Neuronal stem cell (in vitro differentiated cells): ENCODE data around the gene RAPGEF6.

Experiments
- DNase-seq: peaks from one replicate; pipeline ENCODE4 v3.0.0-alpha.2; 2013; ENCODE audit warnings: low spot score
- H2AFZ ChIP-seq: one replicate; pipeline ENCODE4 v1.6.1; 2013; ENCODE audit warnings: mild to moderate bottlenecking, low read length, inconsistent platforms
- H2AK5ac ChIP-seq: 2 replicates; pipeline ENCODE4 v1.6.1; 2013; ENCODE audit warnings: low read depth, mild to moderate bottlenecking, inconsistent platforms, low read length, moderate library complexity, mixed read lengths
- H2BK120ac ChIP-seq: 2 replicates; pipeline ENCODE4 v1.6.1; 2013; ENCODE audit warnings: low read depth, mild to moderate bottlenecking, inconsistent platforms, low read length, moderate library complexity, mixed read lengths
- H2BK12ac ChIP-seq: one replicate; pipeline ENCODE4 v1.6.1; 2013; ENCODE audit warnings: low read length, inconsistent platforms
- H2BK15ac ChIP-seq: 2 replicates; pipeline ENCODE4 v1.6.1; 2013; ENCODE audit warnings: mild to moderate bottlenecking, low read length, inconsistent platforms, mixed read lengths
- H2BK5ac ChIP-seq: one replicate; pipeline ENCODE4 v1.6.1; 2013; ENCODE audit warnings: inconsistent platforms, mild to moderate bottlenecking, low read length, moderate library complexity
- H3K14ac ChIP-seq: one replicate; pipeline ENCODE4 v1.6.1; 2013; ENCODE audit warnings: low read length, inconsistent platforms
- H3K18ac ChIP-seq: 2 replicates; pipeline ENCODE4 v1.6.1; 2013; ENCODE audit warnings: low read length, inconsistent platforms
- H3K23ac ChIP-seq: 2 replicates; pipeline ENCODE4 v1.6.1; 2013; ENCODE audit warnings: low read depth, mild to moderate bottlenecking, mixed read lengths, low read length, inconsistent platforms; ENCODE audit not compliant: poor library complexity
- H3K27ac ChIP-seq: replicated peaks from 3 replicates; pipeline ENCODE4 v1.5.1; 2013; ENCODE audit warnings: low read length, inconsistent platforms
- H3K27me3 ChIP-seq, 3 experiments: 2 replicates each; pipeline ENCODE4 v1.6.1; 2013; ENCODE audit warnings: low read length in 3 of 3, mild to moderate bottlenecking in 2 of 3, inconsistent platforms in 1 of 3, low read depth in 1 of 3, mixed read lengths in 1 of 3, moderate library complexity in 1 of 3; ENCODE audit not compliant: control insufficient read depth in 3 of 3, insufficient read depth in 3 of 3
- H3K36me3 ChIP-seq, 2 donors: replicated peaks in 1 of 2; 2 replicates each; pipeline ENCODE4 v1.6.1; 2013; ENCODE audit warnings: low read length in 2 of 2; ENCODE audit not compliant: control insufficient read depth in 2 of 2, insufficient read depth in 2 of 2
- H3K4ac ChIP-seq: 2 replicates; pipeline ENCODE4 v1.6.1; 2013; ENCODE audit warnings: inconsistent platforms, mild to moderate bottlenecking, low read length, moderate library complexity
- H3K4me1 ChIP-seq, 2 donors: 1 replicate in 1 of 2; 2 replicates in 1 of 2; pipeline ENCODE4 v1.6.1; 2013; ENCODE audit warnings: low read length in 2 of 2, low read depth in 1 of 2; ENCODE audit not compliant: control insufficient read depth in 2 of 2, insufficient read depth in 1 of 2
- H3K4me2 ChIP-seq: one replicate; pipeline ENCODE4 v1.6.1; 2013; ENCODE audit warnings: mild to moderate bottlenecking, low read length, inconsistent platforms; ENCODE audit not compliant: insufficient read depth, poor library complexity, severe bottlenecking
- H3K4me3 ChIP-seq, 2 donors: 2 replicates each; pipeline ENCODE4 v1.5.1; 2013; ENCODE audit warnings: low read length in 2 of 2, mild to moderate bottlenecking in 2 of 2, inconsistent platforms in 1 of 2, moderate library complexity in 1 of 2
- H3K79me1 ChIP-seq: one replicate; pipeline ENCODE4 v1.6.1; 2013; ENCODE audit warnings: low read depth, mild to moderate bottlenecking, inconsistent platforms, low read length, moderate library complexity
- H3K9ac ChIP-seq: one replicate; pipeline ENCODE4 v1.6.1; 2013; ENCODE audit warnings: mild to moderate bottlenecking, low read depth, low read length, inconsistent platforms; ENCODE audit not compliant: poor library complexity
- H3K9me3 ChIP-seq, 2 donors: replicated peaks in 1 of 2; 2 replicates each; pipeline versions ENCODE3 to v1.6.1; 2013; ENCODE audit warnings: low read length in 2 of 2, mild to moderate bottlenecking in 2 of 2, inconsistent platforms in 1 of 2, low read depth in 1 of 2, mixed read lengths in 1 of 2, moderate library complexity in 1 of 2; ENCODE audit not compliant: control insufficient read depth in 2 of 2, insufficient read depth in 1 of 2
- H4K8ac ChIP-seq: one replicate; pipeline ENCODE4 v1.6.1; 2013; ENCODE audit warnings: low read depth, mild to moderate bottlenecking, inconsistent platforms, low read length, moderate library complexity
- H4K91ac ChIP-seq: one replicate; pipeline ENCODE4 v1.6.1; 2013; ENCODE audit warnings: low read length, low read depth, mild to moderate bottlenecking, inconsistent platforms; ENCODE audit not compliant: poor library complexity
- WGBS, 2 donors: extraction: QIAGEN DNeasy Blood & Tissue Kit; methylation state at CpG; one replicate each; pipeline ENCODE4 v1.1.7; 2013; ENCODE audit warnings: missing lambda C conversion rate in 2 of 2, mixed read lengths in 1 of 2; ENCODE audit not compliant: insufficient read length in 2 of 2, insufficient replicate concordance in 1 of 2; ENCODE audit errors: extremely low coverage in 2 of 2; 5-methylcytosine and 5-hydroxymethylcytosine counted together

Gene RAPGEF6

DNA sequence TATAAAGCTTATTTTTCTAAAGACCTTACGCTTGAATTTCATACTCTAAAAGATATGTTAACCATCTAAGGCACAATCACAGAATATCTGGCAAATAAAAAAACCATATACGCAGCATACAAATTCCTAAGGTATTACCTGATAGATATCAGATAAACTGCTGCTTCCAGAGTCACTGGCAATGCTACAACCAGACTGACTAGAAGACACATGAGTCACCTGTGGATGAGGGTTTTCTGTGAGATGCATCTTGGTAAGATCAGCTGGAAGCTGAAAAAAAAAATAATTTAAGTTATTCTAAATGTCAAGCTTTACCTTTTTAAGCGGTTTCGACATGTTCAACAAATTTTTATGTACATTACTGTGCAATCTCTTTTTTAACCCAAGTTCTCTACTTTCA lies 113.8 kb downstream of the RAPGEF6 start:
- H3K27me3 ChIP-seq: no peaks in the 10 kb centered on the region
- no peak overlapping the region for H4K91ac ChIP-seq
- H2AFZ ChIP-seq: no peak overlapping the region
- no peak overlapping the region for H3K14ac ChIP-seq
- no peak overlapping the region for H2AK5ac ChIP-seq
- H3K9me3 ChIP-seq: no peaks in the 10 kb centered on the region
- peaks cover 0 to 19% of the 10 kb centered on the region in 2 donors for H3K36me3 ChIP-seq
- H2BK12ac ChIP-seq: no peak overlapping the region
- no peak overlapping the region for H3K18ac ChIP-seq
- no peak overlapping the region for H3K4ac ChIP-seq
- H2BK5ac ChIP-seq: no peak overlapping the region
- H2BK120ac ChIP-seq: no peak overlapping the region
- no peak overlapping the region for H3K27ac ChIP-seq
- H3K4me2 ChIP-seq: no peak overlapping the region
- no peak for DNase-seq
- H3K79me1 ChIP-seq: no peaks in the 10 kb centered on the region
- H3K23ac ChIP-seq: no peak overlapping the region
- no peak overlapping the region for H3K9ac ChIP-seq
- no peak overlapping the region for H2BK15ac ChIP-seq
- no peaks in the 10 kb centered on the region for H3K4me1 ChIP-seq
- WGBS, 2 donors: no CpG with 5 or more reads among the region's 4 CpGs
- no peak overlapping the region for H3K4me3 ChIP-seq
- no peak overlapping the region for H4K8ac ChIP-seq

DNA sequence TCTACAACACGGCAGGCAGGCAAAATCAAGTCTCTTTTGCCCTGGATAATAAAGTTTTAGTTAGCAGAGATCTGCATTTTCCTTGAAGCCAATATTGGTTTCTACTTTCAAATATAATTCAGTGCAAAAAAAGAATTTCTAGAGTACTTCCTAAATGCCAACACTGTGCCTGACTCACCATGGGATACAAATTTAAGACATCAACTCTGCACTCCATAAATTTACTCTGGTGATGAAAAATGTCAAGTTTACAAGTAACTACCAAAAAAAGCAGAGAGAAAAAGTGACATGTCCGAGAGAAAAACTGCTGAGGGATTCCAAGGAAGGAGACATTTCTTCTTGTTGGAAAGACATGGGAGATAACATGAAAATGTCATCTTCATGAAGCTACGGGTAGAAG lies 119.7 kb downstream of the RAPGEF6 start:
- no peaks in the 10 kb centered on the region for H3K79me1 ChIP-seq
- H2AFZ ChIP-seq: no peak overlapping the region
- peaks cover 0 to 30% of the 10 kb centered on the region in 2 donors for H3K36me3 ChIP-seq
- no peak overlapping the region for H3K4me3 ChIP-seq
- no peak overlapping the region for H3K4me2 ChIP-seq
- no peak overlapping the region for H3K9ac ChIP-seq
- no peak overlapping the region for H2BK15ac ChIP-seq
- H3K23ac ChIP-seq: no peak overlapping the region
- peaks cover 7 to 9% of the 10 kb centered on the region in 2 donors for H3K4me1 ChIP-seq
- H3K27ac ChIP-seq: no peak overlapping the region
- no peak overlapping the region for H4K8ac ChIP-seq
- no peaks in the 10 kb centered on the region for H3K27me3 ChIP-seq
- DNase-seq: no peak
- no peak overlapping the region for H3K4ac ChIP-seq
- no peak overlapping the region for H2AK5ac ChIP-seq
- no peak overlapping the region for H2BK12ac ChIP-seq
- no CpG with 5 or more reads among the region's 3 CpGs for WGBS, 2 donors
- H3K14ac ChIP-seq: no peak overlapping the region
- no peak overlapping the region for H2BK120ac ChIP-seq
- H3K18ac ChIP-seq: no peak overlapping the region
- no peak overlapping the region for H4K91ac ChIP-seq
- H3K9me3 ChIP-seq: no peaks in the 10 kb centered on the region
- no peak overlapping the region for H2BK5ac ChIP-seq

DNA sequence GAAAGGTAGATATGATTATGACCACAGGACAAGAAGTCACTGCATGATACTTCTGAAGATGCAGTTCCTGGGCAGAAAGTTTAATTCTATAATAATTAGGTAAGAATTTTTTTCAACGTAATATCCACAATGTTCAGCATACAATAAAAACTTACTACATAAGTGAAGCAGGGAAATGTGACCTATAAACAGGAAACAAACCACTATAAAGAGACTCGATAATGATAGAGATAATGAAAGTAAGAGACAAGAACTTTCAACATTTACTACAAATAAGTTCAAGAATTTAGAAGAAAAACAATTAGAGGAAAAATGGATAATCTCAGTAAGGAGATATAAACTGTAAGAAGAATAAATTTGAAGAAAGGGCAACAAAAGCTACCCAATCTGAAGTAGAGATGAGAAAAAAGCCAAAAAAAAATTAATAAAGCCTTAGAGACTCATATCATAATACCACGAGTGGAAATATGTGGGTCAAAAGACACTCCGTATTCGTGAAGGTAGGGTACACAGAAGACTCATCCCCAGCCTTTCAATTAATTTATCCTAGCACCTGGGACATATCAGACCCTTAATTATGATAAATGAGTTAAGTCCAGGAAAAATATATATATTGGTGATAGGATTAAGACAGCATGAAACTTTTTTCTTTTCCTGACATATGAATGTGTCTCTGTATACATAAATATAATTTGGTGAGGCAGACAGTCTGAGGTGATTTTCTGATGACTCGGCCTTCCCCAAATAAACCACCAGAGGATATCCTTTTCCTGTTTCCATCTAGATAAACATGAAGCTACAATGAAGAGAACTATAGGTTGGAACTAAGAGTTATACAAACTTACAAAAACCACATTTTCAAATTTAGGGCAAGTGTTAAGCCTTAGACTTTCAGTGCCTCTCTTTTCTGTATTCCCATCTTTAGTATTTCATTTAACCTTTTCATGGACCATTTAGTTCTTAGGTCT lies 120.4 kb downstream of the RAPGEF6 start:
- no peak overlapping the region for H3K4me3 ChIP-seq
- no peak overlapping the region for H2BK12ac ChIP-seq
- no peaks in the 10 kb centered on the region for H3K9me3 ChIP-seq
- no peak overlapping the region for H4K91ac ChIP-seq
- no peak overlapping the region for H2BK15ac ChIP-seq
- H3K27me3 ChIP-seq: no peaks in the 10 kb centered on the region
- no peak overlapping the region for H2AK5ac ChIP-seq
- no peak overlapping the region for H3K4me2 ChIP-seq
- H3K14ac ChIP-seq: no peak overlapping the region
- no peak overlapping the region for H2AFZ ChIP-seq
- no peaks in the 10 kb centered on the region for H3K79me1 ChIP-seq
- peaks cover 0 to 31% of the 10 kb centered on the region in 2 donors for H3K36me3 ChIP-seq
- H3K9ac ChIP-seq: no peak overlapping the region
- H3K23ac ChIP-seq: no peak overlapping the region
- no peak overlapping the region for H3K4ac ChIP-seq
- no peak overlapping the region for H3K18ac ChIP-seq
- no peak overlapping the region for H4K8ac ChIP-seq
- no peak for DNase-seq
- H3K27ac ChIP-seq: no peak overlapping the region
- no peak overlapping the region for H2BK5ac ChIP-seq
- no peak overlapping the region for H2BK120ac ChIP-seq
- no CpG with 5 or more reads among the region's 6 CpGs for WGBS, 2 donors
- peaks cover 7 to 9% of the 10 kb centered on the region in 2 donors for H3K4me1 ChIP-seq

DNA sequence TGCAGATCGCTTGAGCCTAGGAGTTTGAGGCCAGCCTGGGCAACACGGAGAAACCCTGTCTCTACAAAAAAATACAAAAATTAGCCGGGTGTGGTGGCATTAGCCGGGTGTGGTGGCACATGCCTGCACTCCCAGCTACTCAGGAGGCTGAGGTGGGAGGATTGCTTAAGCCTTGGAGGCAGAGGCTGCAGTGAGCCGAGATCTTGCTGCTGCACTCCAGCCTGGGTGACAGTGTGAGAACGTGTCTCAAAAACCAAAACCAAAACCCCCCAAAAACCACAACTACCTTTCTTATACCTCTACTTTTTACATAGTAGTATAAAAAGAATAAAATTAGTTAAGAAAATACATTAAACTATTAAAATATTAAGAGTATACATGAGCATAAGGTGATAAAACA lies 121.2 kb downstream of the RAPGEF6 start:
- DNase-seq: no peak
- H3K14ac ChIP-seq: no peak overlapping the region
- no peaks in the 10 kb centered on the region for H3K9me3 ChIP-seq
- no peaks in the 10 kb centered on the region for H3K79me1 ChIP-seq
- H3K18ac ChIP-seq: no peak overlapping the region
- H3K4me3 ChIP-seq: no peak overlapping the region
- no peak overlapping the region for H2AFZ ChIP-seq
- no CpG with 5 or more reads among the region's 6 CpGs for WGBS, 2 donors
- no peak overlapping the region for H3K4ac ChIP-seq
- no peak overlapping the region for H2BK120ac ChIP-seq
- no peaks in the 10 kb centered on the region for H3K27me3 ChIP-seq
- H3K27ac ChIP-seq: no peak overlapping the region
- no peak overlapping the region for H4K8ac ChIP-seq
- H2BK12ac ChIP-seq: no peak overlapping the region
- H2BK5ac ChIP-seq: no peak overlapping the region
- no peak overlapping the region for H2AK5ac ChIP-seq
- no peak overlapping the region for H4K91ac ChIP-seq
- no peak overlapping the region for H2BK15ac ChIP-seq
- H3K4me2 ChIP-seq: no peak overlapping the region
- no peak overlapping the region for H3K23ac ChIP-seq
- H3K36me3 ChIP-seq: peaks cover 0 to 26% of the 10 kb centered on the region in 2 donors
- H3K9ac ChIP-seq: no peak overlapping the region
- peaks cover 7 to 9% of the 10 kb centered on the region in 2 donors for H3K4me1 ChIP-seq
